ENCODE data around the gene DUSP12.
A peak's percentile ranks its signal among the peaks of the same experiment; 100 is the strongest.

The DUSP12 gene

GRCh38 chr1:161749509-161750407, at the start of gene DUSP12:
TSS of gene DUSP12 (plus strand) at chr1:161749786. CDS start at chr1:161749802, 16 bp downstream.
- Histone ChIP-seq H3K27me3 (ENCODE audit: control insufficient read depth, insufficient read depth, low read length) (no peaks in the 10 kb centered on the region), H3K9me3 (ENCODE audit: control insufficient read depth, insufficient read depth, low read length) (no peaks in the 10 kb centered on the region), H3K4me1 (ENCODE audit: control insufficient read depth, insufficient read depth, low read length) (no peaks in the 10 kb centered on the region), H3K4me3 (ENCODE audit: low read length) (peak within 1 kb of the TSS; percentile 98), H3K36me3 (ENCODE audit: control insufficient read depth, insufficient read depth, low read length) (peaks cover 2% of the 10 kb centered on the region; the same call in 1 of the 2 replicates), H3K27ac (ENCODE audit: low read length) (no peak within 1 kb of the TSS)
- WGBS (ENCODE audit: insufficient coverage, insufficient read length), result no CpG with 5 or more reads among the region's 65 CpGs
- peak; percentile 91 for DNase-seq (ENCODE audit: low read depth, low spot score)

- whole genome bisulfite sequencing (ENCODE audit: insufficient coverage, insufficient read length), result no CpG with 5 or more reads among the region's 8 CpGs
- no peaks in the 10 kb centered on the region for H3K9me3 ChIP-seq (ENCODE audit: control insufficient read depth, insufficient read depth, low read length)
- H3K4me1 ChIP-seq (ENCODE audit: control insufficient read depth, insufficient read depth, low read length), result no peaks in the 10 kb centered on the region
- H3K27ac ChIP-seq (ENCODE audit: low read length), result no peak overlapping the region
- H3K27me3 ChIP-seq (ENCODE audit: control insufficient read depth, insufficient read depth, low read length), result no peaks in the 10 kb centered on the region
- H3K4me3 ChIP-seq (ENCODE audit: low read length), result no peak overlapping the region
- H3K36me3 ChIP-seq (ENCODE audit: control insufficient read depth, insufficient read depth, low read length), result no peaks in the 10 kb centered on the region
- no peak for DNase-seq (ENCODE audit: low read depth, low spot score)
Measured at GRCh38 chr1:161702250-161702649, 47.3 kb upstream of the DUSP12 start.

GRCh38 chr1:161705537-161705936, 44.0 kb upstream of the DUSP12 start:
- DNase-seq (ENCODE audit: low read depth, low spot score), result no peak
- no peak overlapping the region for H3K4me3 ChIP-seq (ENCODE audit: low read length)
- no peaks in the 10 kb centered on the region for H3K36me3 ChIP-seq (ENCODE audit: control insufficient read depth, insufficient read depth, low read length)
- H3K9me3 ChIP-seq (ENCODE audit: control insufficient read depth, insufficient read depth, low read length), result no peaks in the 10 kb centered on the region
- H3K27me3 ChIP-seq (ENCODE audit: control insufficient read depth, insufficient read depth, low read length), result no peaks in the 10 kb centered on the region
- no peaks in the 10 kb centered on the region for H3K4me1 ChIP-seq (ENCODE audit: control insufficient read depth, insufficient read depth, low read length)
- no peak overlapping the region for H3K27ac ChIP-seq (ENCODE audit: low read length)
- WGBS (ENCODE audit: insufficient coverage, insufficient read length), result no CpG with 5 or more reads among the region's 4 CpGs

- H3K27me3 ChIP-seq (ENCODE audit: control insufficient read depth, insufficient read depth, low read length), result no peaks in the 10 kb centered on the region
- H3K36me3 ChIP-seq (ENCODE audit: control insufficient read depth, insufficient read depth, low read length), result no peaks in the 10 kb centered on the region
- no peak overlapping the region for H3K4me3 ChIP-seq (ENCODE audit: low read length)
- DNase-seq (ENCODE audit: low read depth, low spot score), result no peak
- H3K4me1 ChIP-seq (ENCODE audit: control insufficient read depth, insufficient read depth, low read length), result no peaks in the 10 kb centered on the region
- no peak overlapping the region for H3K27ac ChIP-seq (ENCODE audit: low read length)
- WGBS (ENCODE audit: insufficient coverage, insufficient read length), result no CpG with 5 or more reads among the region's 3 CpGs
- no peaks in the 10 kb centered on the region for H3K9me3 ChIP-seq (ENCODE audit: control insufficient read depth, insufficient read depth, low read length)
Measured at GRCh38 chr1:161706113-161706481, 43.5 kb upstream of the DUSP12 start.

GRCh38 chr1:161706482-161707347, 42.9 kb upstream of the DUSP12 start, which contains the start of gene FCRLA:
TSS of gene FCRLA (plus strand) at chr1:161707229. CDS start at chr1:161707265, 36 bp downstream.
- Histone ChIP-seq H3K9me3 (ENCODE audit: control insufficient read depth, insufficient read depth, low read length) (no peaks in the 10 kb centered on the region), H3K27ac (ENCODE audit: low read length) (no peak within 1 kb of the TSS), H3K4me3 (ENCODE audit: low read length) (no peak within 1 kb of the TSS), H3K27me3 (ENCODE audit: control insufficient read depth, insufficient read depth, low read length) (no peaks in the 10 kb centered on the region), H3K4me1 (ENCODE audit: control insufficient read depth, insufficient read depth, low read length) (no peaks in the 10 kb centered on the region), H3K36me3 (ENCODE audit: control insufficient read depth, insufficient read depth, low read length) (no peaks in the 10 kb centered on the region)
- WGBS (ENCODE audit: insufficient coverage, insufficient read length), result no CpG with 5 or more reads among the region's 4 CpGs
- DNase-seq (ENCODE audit: low read depth, low spot score), result no peak

GRCh38 chr1:161707503-161707902, 42.1 kb upstream of the DUSP12 start:
- Histone ChIP-seq H3K36me3 (ENCODE audit: control insufficient read depth, insufficient read depth, low read length) (no peaks in the 10 kb centered on the region), H3K27me3 (ENCODE audit: control insufficient read depth, insufficient read depth, low read length) (no peaks in the 10 kb centered on the region), H3K9me3 (ENCODE audit: control insufficient read depth, insufficient read depth, low read length) (no peaks in the 10 kb centered on the region), H3K4me3 (ENCODE audit: low read length) (no peak overlapping the region), H3K27ac (ENCODE audit: low read length) (no peak overlapping the region), H3K4me1 (ENCODE audit: control insufficient read depth, insufficient read depth, low read length) (no peaks in the 10 kb centered on the region)
- no CpG with 5 or more reads among the region's 2 CpGs for WGBS (ENCODE audit: insufficient coverage, insufficient read length)
- no peak for DNase-seq (ENCODE audit: low read depth, low spot score)

- Histone ChIP-seq H3K27ac (ENCODE audit: low read length) (no peak overlapping the region), H3K4me1 (ENCODE audit: control insufficient read depth, insufficient read depth, low read length) (no peaks in the 10 kb centered on the region), H3K36me3 (ENCODE audit: control insufficient read depth, insufficient read depth, low read length) (no peaks in the 10 kb centered on the region), H3K27me3 (ENCODE audit: control insufficient read depth, insufficient read depth, low read length) (no peaks in the 10 kb centered on the region), H3K4me3 (ENCODE audit: low read length) (no peak overlapping the region), H3K9me3 (ENCODE audit: control insufficient read depth, insufficient read depth, low read length) (no peaks in the 10 kb centered on the region)
- no CpG with 5 or more reads among the region's 4 CpGs for WGBS (ENCODE audit: insufficient coverage, insufficient read length)
- no peak for DNase-seq (ENCODE audit: low read depth, low spot score)
Measured at GRCh38 chr1:161709373-161709772, 40.2 kb upstream of the DUSP12 start.

- no peaks in the 10 kb centered on the region for H3K4me1 ChIP-seq (ENCODE audit: control insufficient read depth, insufficient read depth, low read length)
- no peak for DNase-seq (ENCODE audit: low read depth, low spot score)
- no peaks in the 10 kb centered on the region for H3K36me3 ChIP-seq (ENCODE audit: control insufficient read depth, insufficient read depth, low read length)
- no peak overlapping the region for H3K4me3 ChIP-seq (ENCODE audit: low read length)
- no peaks in the 10 kb centered on the region for H3K27me3 ChIP-seq (ENCODE audit: control insufficient read depth, insufficient read depth, low read length)
- no peaks in the 10 kb centered on the region for H3K9me3 ChIP-seq (ENCODE audit: control insufficient read depth, insufficient read depth, low read length)
- no CpG with 5 or more reads among the region's 4 CpGs for WGBS (ENCODE audit: insufficient coverage, insufficient read length)
- H3K27ac ChIP-seq (ENCODE audit: low read length), result no peak overlapping the region
Measured at GRCh38 chr1:161710560-161710959, 39.0 kb upstream of the DUSP12 start.

- Histone ChIP-seq H3K9me3 (ENCODE audit: control insufficient read depth, insufficient read depth, low read length) (no peaks in the 10 kb centered on the region), H3K27ac (ENCODE audit: low read length) (no peak overlapping the region), H3K36me3 (ENCODE audit: control insufficient read depth, insufficient read depth, low read length) (no peaks in the 10 kb centered on the region), H3K4me3 (ENCODE audit: low read length) (no peak overlapping the region), H3K4me1 (ENCODE audit: control insufficient read depth, insufficient read depth, low read length) (no peaks in the 10 kb centered on the region), H3K27me3 (ENCODE audit: control insufficient read depth, insufficient read depth, low read length) (no peaks in the 10 kb centered on the region)
- DNase-seq (ENCODE audit: low read depth, low spot score), result no peak
- WGBS (ENCODE audit: insufficient coverage, insufficient read length), result no CpG with 5 or more reads among the region's 8 CpGs
Measured at GRCh38 chr1:161718559-161719324, 30.8 kb upstream of the DUSP12 start.

GRCh38 chr1:161719325-161719611, 30.3 kb upstream of the DUSP12 start:
- Histone ChIP-seq H3K4me1 (ENCODE audit: control insufficient read depth, insufficient read depth, low read length) (no peaks in the 10 kb centered on the region), H3K9me3 (ENCODE audit: control insufficient read depth, insufficient read depth, low read length) (no peaks in the 10 kb centered on the region), H3K27me3 (ENCODE audit: control insufficient read depth, insufficient read depth, low read length) (no peaks in the 10 kb centered on the region), H3K36me3 (ENCODE audit: control insufficient read depth, insufficient read depth, low read length) (no peaks in the 10 kb centered on the region), H3K27ac (ENCODE audit: low read length) (no peak overlapping the region), H3K4me3 (ENCODE audit: low read length) (no peak overlapping the region)
- WGBS (ENCODE audit: insufficient coverage, insufficient read length), result no CpG with 5 or more reads among the region's 1 CpG
- no peak for DNase-seq (ENCODE audit: low read depth, low spot score)

All from iPS DF 6.9 (cell line).